Liver (tissue), 3 donors: ENCODE results near the gene AHRR.

ENCODE experiments used
- JUND ChIP-seq, 2 donors: IDR thresholded peaks; 2 replicates each; pipeline ENCODE4 v1.6.1; 2016; ENCODE audit warnings: antibody characterized with exemption in 2 of 2
- TF ChIP-seq, protein P1 (sequence below): IDR thresholded peaks from 2 replicates; pipeline ENCODE4 v1.6.1; 2016; ENCODE audit warnings: antibody characterized with exemption, mild to moderate bottlenecking
- TF ChIP-seq, protein P2 (sequence below): IDR thresholded peaks from 2 replicates; pipeline ENCODE4 v1.6.1; 2016; ENCODE audit warnings: antibody characterized with exemption
- TF ChIP-seq, protein P3 (sequence below): fragments of 150-350 bp; IDR thresholded peaks from 2 replicates; pipeline ENCODE4 v1.5.1; 2017; ENCODE audit warnings: improper control_type of control experiment, low read depth, low read length; ENCODE audit not compliant: missing input control
- donor health status: healthy.
- donor health status: healthy.

DNA sequence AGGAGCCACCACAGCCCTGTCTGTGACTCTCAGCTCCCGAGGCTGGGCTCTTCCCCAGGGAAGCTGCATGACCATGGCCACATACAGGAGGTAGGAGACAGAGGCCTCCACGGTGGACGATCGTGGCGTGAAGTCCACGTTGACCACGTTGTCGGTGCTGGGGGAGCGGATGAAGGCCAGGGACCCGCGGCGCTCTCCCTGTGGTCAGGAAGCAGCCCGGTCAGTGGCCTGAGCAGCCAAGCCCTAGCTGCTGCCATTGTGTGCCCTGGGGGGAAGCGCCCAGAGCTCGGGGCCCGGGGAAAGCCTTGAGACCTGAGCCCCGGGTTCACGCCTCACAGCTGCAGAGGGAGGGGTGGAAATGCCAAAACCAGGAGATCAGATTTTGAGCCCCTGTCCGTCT lies 155.7 kb downstream of the AHRR start:
- TF ChIP-seq, protein P1, sequence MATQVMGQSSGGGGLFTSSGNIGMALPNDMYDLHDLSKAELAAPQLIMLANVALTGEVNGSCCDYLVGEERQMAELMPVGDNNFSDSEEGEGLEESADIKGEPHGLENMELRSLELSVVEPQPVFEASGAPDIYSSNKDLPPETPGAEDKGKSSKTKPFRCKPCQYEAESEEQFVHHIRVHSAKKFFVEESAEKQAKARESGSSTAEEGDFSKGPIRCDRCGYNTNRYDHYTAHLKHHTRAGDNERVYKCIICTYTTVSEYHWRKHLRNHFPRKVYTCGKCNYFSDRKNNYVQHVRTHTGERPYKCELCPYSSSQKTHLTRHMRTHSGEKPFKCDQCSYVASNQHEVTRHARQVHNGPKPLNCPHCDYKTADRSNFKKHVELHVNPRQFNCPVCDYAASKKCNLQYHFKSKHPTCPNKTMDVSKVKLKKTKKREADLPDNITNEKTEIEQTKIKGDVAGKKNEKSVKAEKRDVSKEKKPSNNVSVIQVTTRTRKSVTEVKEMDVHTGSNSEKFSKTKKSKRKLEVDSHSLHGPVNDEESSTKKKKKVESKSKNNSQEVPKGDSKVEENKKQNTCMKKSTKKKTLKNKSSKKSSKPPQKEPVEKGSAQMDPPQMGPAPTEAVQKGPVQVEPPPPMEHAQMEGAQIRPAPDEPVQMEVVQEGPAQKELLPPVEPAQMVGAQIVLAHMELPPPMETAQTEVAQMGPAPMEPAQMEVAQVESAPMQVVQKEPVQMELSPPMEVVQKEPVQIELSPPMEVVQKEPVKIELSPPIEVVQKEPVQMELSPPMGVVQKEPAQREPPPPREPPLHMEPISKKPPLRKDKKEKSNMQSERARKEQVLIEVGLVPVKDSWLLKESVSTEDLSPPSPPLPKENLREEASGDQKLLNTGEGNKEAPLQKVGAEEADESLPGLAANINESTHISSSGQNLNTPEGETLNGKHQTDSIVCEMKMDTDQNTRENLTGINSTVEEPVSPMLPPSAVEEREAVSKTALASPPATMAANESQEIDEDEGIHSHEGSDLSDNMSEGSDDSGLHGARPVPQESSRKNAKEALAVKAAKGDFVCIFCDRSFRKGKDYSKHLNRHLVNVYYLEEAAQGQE: no peak
- TF ChIP-seq, protein P2, sequence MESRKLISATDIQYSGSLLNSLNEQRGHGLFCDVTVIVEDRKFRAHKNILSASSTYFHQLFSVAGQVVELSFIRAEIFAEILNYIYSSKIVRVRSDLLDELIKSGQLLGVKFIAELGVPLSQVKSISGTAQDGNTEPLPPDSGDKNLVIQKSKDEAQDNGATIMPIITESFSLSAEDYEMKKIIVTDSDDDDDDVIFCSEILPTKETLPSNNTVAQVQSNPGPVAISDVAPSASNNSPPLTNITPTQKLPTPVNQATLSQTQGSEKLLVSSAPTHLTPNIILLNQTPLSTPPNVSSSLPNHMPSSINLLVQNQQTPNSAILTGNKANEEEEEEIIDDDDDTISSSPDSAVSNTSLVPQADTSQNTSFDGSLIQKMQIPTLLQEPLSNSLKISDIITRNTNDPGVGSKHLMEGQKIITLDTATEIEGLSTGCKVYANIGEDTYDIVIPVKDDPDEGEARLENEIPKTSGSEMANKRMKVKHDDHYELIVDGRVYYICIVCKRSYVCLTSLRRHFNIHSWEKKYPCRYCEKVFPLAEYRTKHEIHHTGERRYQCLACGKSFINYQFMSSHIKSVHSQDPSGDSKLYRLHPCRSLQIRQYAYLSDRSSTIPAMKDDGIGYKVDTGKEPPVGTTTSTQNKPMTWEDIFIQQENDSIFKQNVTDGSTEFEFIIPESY: no peak
- TF ChIP-seq, protein P3, sequence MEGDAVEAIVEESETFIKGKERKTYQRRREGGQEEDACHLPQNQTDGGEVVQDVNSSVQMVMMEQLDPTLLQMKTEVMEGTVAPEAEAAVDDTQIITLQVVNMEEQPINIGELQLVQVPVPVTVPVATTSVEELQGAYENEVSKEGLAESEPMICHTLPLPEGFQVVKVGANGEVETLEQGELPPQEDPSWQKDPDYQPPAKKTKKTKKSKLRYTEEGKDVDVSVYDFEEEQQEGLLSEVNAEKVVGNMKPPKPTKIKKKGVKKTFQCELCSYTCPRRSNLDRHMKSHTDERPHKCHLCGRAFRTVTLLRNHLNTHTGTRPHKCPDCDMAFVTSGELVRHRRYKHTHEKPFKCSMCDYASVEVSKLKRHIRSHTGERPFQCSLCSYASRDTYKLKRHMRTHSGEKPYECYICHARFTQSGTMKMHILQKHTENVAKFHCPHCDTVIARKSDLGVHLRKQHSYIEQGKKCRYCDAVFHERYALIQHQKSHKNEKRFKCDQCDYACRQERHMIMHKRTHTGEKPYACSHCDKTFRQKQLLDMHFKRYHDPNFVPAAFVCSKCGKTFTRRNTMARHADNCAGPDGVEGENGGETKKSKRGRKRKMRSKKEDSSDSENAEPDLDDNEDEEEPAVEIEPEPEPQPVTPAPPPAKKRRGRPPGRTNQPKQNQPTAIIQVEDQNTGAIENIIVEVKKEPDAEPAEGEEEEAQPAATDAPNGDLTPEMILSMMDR: no peak
- no peak for TF ChIP-seq JUND (IDR thresholded peaks at IDR 0.05)
